Fibroblast of mammary gland (primary cell): Measurements from ENCODE around the gene MED22.
"Not testable (repeated sequence)": the region's sequence is repeated elsewhere in the genome, so short reads cannot be mapped to it uniquely, and the experiment has no call there.

Experiments
- DNase-seq: peaks from one replicate; pipeline ENCODE4 v3.0.0-alpha.2; 2010; ENCODE audit warnings: low read depth
- H3K4me3 ChIP-seq: 2 replicates; pipeline ENCODE4 v1.5.1; 2011; ENCODE audit warnings: low read depth, mild to moderate bottlenecking, low read length, moderate library complexity; ENCODE audit not compliant: control insufficient read depth
- TF ChIP-seq, protein P1 (sequence below): conservative IDR thresholded peaks from 2 replicates; pipeline ENCODE4 v1.5.1; 2011; ENCODE audit warnings: low read depth, low read length, inconsistent platforms; ENCODE audit not compliant: control insufficient read depth, insufficient read depth

MED22 gene

DNA sequence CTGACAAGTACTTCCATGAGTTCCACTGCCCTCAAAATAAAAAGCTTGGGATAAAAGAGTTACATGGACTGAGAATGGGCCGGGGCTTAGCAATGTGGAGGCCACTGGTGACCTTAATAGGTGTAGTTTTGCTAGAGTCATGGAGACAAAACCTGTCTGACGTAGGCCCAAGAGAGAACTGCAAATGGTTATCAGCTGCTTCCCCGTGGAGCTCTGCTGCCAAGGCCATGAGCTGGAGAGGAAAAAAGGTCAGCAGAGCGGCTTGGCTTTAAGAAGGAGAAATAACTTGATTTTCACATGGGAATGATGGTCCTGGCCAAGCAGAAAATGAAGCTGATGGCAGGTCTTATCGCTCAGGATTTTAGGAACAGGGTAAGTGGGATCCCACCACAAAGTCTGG is 8.3 kb downstream of the MED22 start:
- TF ChIP-seq, protein P1, sequence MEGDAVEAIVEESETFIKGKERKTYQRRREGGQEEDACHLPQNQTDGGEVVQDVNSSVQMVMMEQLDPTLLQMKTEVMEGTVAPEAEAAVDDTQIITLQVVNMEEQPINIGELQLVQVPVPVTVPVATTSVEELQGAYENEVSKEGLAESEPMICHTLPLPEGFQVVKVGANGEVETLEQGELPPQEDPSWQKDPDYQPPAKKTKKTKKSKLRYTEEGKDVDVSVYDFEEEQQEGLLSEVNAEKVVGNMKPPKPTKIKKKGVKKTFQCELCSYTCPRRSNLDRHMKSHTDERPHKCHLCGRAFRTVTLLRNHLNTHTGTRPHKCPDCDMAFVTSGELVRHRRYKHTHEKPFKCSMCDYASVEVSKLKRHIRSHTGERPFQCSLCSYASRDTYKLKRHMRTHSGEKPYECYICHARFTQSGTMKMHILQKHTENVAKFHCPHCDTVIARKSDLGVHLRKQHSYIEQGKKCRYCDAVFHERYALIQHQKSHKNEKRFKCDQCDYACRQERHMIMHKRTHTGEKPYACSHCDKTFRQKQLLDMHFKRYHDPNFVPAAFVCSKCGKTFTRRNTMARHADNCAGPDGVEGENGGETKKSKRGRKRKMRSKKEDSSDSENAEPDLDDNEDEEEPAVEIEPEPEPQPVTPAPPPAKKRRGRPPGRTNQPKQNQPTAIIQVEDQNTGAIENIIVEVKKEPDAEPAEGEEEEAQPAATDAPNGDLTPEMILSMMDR, result no peak
- no peak overlapping the region for H3K4me3 ChIP-seq
- no peak for DNase-seq

DNA sequence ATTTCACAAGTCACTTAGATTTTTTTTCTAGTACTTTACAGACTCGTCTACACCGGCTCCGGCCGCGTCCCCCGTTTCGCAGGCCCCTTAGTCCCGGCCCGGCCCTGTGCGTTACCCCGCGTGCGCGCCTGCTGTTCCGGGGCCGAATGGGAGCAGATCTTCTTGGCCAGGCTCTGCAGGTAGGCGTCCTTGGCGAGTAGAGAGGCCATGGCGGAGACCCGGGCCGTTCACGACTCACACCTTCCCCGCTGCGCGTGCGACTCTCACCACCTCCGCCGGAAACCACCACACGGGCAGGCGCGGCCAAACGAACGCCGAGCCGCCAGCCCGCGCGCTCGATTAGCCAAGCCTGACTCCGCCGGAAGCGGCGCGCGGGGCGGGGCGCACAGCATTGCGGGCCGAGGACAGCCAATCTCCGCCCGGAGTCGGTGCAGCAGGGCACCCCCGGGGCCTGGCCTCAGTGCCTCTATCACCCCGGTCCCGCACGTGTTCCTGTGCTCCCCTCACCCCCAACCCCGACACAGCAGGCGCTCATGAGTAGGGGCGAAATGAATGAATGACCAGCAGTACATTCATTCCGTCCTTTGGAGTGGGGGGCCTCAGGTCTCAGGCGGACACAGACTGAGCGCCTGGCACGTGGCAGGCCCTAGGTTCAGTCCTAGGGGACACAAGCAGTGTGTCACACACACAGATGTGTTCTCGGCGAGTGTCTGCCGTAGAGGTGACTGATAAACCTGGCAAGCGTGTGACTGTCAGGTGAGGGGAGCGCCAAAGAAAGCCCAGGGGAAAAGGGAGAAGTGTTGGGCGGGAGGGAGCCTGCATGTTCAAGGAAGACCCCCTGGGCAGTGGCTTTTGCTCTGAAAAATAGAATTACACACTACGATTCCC is 11.8 kb downstream of the MED22 start, which contains the start of gene SURF6:
Gene SURF6 (minus strand): TSS at position 265 of the 888 bp plus-strand sequence. CDS start 56 bp downstream, at position 209.
- TF ChIP-seq, protein P1, result no peak
- DNase-seq, result peak; percentile 80
- peak within 1 kb of the TSS; percentile 95 for H3K4me3 ChIP-seq

DNA sequence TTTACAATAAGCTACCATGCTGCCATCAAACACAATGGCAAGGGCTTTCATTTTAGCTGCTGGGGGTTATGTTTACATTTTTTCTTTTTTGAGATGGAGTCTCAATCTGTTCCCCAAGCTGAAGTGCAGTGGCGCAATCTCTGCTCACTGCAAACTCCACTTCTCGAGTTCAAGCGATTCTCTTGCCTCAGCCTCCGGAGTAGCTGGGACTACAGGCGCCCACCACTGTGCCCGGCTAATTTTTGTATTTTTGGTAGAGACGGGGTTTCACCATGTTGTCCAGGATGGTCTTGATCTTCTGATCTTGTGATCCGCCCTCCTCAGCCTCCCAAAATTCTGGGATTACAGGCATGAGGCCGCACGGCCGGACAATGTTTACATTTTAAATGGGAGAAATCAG is 13.0 kb downstream of the MED22 start:
- H3K4me3 ChIP-seq, result peak overlapping the region; percentile 95
- not testable (repeated sequence) for DNase-seq

DNA sequence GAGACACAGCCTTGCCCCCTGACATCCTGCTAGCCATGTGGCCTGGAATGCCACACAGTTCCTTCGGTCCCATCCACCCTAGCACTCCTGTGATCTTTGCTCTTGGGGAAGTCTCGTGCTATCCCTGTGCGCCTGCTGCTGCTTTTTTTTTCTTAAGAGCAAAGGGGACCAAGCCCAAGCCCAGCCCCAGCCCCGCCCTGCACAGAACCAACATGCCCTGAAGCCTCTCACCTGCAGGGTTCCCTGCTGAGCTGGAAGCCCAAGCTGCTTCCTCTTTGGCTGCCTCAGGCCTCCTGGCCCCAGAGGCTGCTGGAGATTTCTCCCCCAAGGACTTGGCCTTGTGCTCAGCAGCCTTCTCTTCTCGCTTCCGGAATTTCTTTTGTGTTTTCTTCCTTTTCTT is 13.8 kb downstream of the MED22 start:
- DNase-seq, result no peak
- no peak overlapping the region for H3K4me3 ChIP-seq
- TF ChIP-seq, protein P1, result no peak

DNA sequence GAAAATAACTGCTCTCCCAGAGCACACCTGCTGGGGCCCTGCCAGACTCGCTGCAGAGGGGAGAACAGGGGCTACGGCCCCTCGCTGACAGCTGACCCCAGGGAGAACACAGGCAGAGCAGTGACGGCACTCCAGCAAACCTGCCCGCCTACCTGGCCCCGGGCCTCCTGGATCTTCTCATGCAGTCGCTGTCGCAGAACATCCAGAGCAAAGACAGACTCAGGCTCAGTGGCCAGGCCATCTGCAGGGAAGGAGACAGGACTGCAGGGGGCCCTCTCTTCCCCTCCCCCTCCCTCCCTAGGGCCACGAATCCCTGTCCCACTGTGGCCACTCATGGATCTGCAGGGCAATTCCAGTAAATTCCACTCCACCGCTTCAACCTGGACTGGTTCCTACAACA is 14.4 kb downstream of the MED22 start:
- no peak for DNase-seq
- H3K4me3 ChIP-seq, result no peak overlapping the region
- TF ChIP-seq, protein P1, result no peak

DNA sequence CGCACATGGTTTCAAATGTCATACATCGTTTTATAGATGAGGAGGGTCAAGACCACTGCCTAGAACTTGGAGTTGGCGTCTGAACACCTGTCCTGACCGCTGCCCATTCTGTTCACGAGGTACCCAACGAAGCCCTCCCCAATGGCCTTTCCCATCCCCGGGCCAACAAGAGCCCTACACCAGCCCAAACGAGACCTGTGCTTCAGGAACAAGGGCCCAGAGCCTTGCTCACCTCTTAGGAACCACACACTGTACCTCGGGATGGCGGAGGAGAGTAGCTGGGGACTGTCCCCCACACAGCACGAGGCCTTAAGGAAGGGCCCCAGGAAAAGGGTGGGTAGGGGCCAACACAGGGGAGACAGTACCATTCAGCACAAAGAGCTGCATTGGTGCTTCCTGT is 14.9 kb downstream of the MED22 start:
- no peak for DNase-seq
- no peak overlapping the region for H3K4me3 ChIP-seq
- TF ChIP-seq, protein P1, result no peak

DNA sequence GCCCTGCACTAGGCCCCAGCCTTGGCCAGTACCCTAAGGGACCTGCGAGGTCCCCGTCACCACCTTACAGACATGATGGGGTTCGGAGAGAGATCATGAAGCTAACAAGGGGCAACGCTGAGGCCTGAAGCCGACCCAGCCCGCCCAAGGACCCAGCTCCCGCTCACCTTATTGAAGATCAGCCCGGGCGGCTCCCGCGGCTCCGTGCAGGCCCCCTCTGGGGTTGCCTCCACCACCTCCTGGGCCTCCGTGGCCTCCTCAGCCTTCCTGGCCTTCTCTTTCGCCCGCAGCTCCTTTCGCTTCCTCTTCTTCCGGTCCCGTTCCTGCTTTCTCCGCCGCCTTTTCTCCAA is 15.6 kb downstream of the MED22 start:
- DNase-seq, result no peak
- no peak overlapping the region for H3K4me3 ChIP-seq
- TF ChIP-seq, protein P1, result no peak
